Endodermal cell (in vitro differentiated cells): Measurements from ENCODE around the gene KATNA1. TPM values are rescaled to one million over a fixed set of nuclear protein-coding genes. Genes with fewer than 3 reads are reported as not detected.

Experiments
- DNase-seq: peaks from one replicate; pipeline ENCODE4 v3.0.0-alpha.2; 2017
- H3K27ac ChIP-seq: 2 replicates; pipeline ENCODE4 v1.5.1; 2013; ENCODE audit warnings: mild to moderate bottlenecking, low read depth, low read length, moderate library complexity
- H3K27me3 ChIP-seq: 2 replicates; pipeline ENCODE4 v1.6.1; 2013; ENCODE audit warnings: mild to moderate bottlenecking, low read length, moderate library complexity; ENCODE audit not compliant: insufficient read depth, control insufficient read depth, poor library complexity, severe bottlenecking
- H3K36me3 ChIP-seq: 2 replicates; pipeline ENCODE4 v1.7.0; 2013; ENCODE audit warnings: mild to moderate bottlenecking, low read length, moderate library complexity; ENCODE audit not compliant: control insufficient read depth, insufficient read depth
- H3K4me1 ChIP-seq: one replicate; pipeline ENCODE4 v1.7.0; 2013; ENCODE audit warnings: low read length; ENCODE audit not compliant: control insufficient read depth, insufficient read depth
- H3K4me3 ChIP-seq: 2 replicates; pipeline ENCODE4 v1.5.1; 2013; ENCODE audit warnings: mild to moderate bottlenecking, low read length, moderate library complexity
- H3K9ac ChIP-seq: 2 replicates; pipeline ENCODE4 v1.6.1; 2013; ENCODE audit warnings: mild to moderate bottlenecking, low read length, moderate library complexity; ENCODE audit not compliant: poor library complexity, severe bottlenecking; ENCODE audit errors: extremely low read depth
- H3K9me3 ChIP-seq: 2 replicates; pipeline ENCODE4 v1.6.1; 2013; ENCODE audit warnings: mild to moderate bottlenecking, low read length, moderate library complexity; ENCODE audit not compliant: control insufficient read depth
- H3K27ac Mint-ChIP-seq: 2 replicates; pipeline ENCODE4 v1.8.0; 2020; ENCODE audit warnings: mixed read lengths
- H3K27me3 Mint-ChIP-seq: 2 replicates; pipeline ENCODE4 v1.8.0; 2021; ENCODE audit warnings: mild to moderate bottlenecking, mixed read lengths; ENCODE audit not compliant: insufficient read depth
- H3K36me3 Mint-ChIP-seq: 2 replicates; pipeline ENCODE4 v1.8.0; 2020; ENCODE audit warnings: low read depth, mixed read lengths
- H3K4me1 Mint-ChIP-seq: 2 replicates; pipeline ENCODE4 v1.8.0; 2020; ENCODE audit warnings: mixed read lengths
- H3K4me3 Mint-ChIP-seq: 2 replicates; pipeline ENCODE4 v1.8.0; 2020; ENCODE audit warnings: mild to moderate bottlenecking, moderate library complexity, mixed read lengths
- H3K9me3 Mint-ChIP-seq: 2 replicates; pipeline ENCODE4 v1.8.0; 2020; ENCODE audit warnings: mild to moderate bottlenecking, mixed read lengths
- CTCF ChIP-seq: fragments of 200-600 bp; sonication (generic); conservative IDR thresholded peaks from 2 replicates; pipeline ENCODE4 v1.5.0; 2021; ENCODE audit warnings: antibody characterized with exemption, mild to moderate bottlenecking
- WGBS, 2 experiments: methylation state at CpG; one replicate each; pipeline versions ENCODE4 v1.1.5 to v1.1.7; 2013; ENCODE audit warnings: missing lambda C conversion rate in 2 of 2, mixed read lengths in 1 of 2; ENCODE audit not compliant: insufficient coverage in 1 of 2, insufficient read length in 1 of 2; 5-methylcytosine and 5-hydroxymethylcytosine counted together
- total RNA-seq, 2 donors: library from RNA; stranded (reverse); fragmentation: NEBNext Ultra II Directional in 1 of 2; extraction: Animal tissue kit (Norgen Biotek cat#: 25700) in 1 of 2; gene quantifications; 2 replicates in 1 of 2; 3 replicates in 1 of 2; pipeline ENCODE4 v1.2.1, GENCODE V29; 2021

KATNA1 gene
- total RNA-seq, 2 donors from 2014 or later: 17.1 to 28.2 TPM

DNA sequence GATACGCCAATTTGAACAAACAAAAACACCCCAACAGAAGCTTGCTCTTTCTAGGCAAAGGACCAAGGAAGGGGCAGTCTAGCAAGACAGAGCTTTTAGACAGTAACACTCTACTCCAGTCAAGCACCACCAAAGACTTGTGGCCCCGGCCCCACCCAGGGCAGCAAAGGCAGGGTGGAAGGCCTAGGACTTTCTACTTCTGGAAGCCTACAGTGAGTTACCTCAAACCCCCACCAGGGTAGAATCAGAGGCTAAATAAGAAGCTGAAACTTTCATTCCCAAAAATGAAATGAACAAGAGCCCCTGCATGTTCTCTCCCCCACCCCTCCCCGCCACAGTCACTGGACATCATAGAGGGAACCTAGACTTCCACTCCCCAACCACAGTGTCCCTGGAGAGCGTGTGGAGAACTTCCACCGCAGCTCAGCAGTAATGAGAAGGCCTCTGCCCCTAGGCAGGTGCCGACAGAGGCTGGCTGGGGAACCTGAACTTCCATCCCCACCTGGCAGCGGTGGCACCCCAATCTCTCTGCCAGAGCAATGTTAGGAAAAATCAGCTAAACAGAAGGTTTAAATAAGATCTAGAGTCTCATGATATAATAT is 40.0 kb downstream of the KATNA1 start:
- Histone ChIP-seq H3K27ac (no peak overlapping the region), H3K9me3 (peaks cover 5% of the 10 kb centered on the region), H3K36me3 (peaks cover 10% of the 10 kb centered on the region), H3K27me3 (no peaks in the 10 kb centered on the region), H3K4me1 (no peaks in the 10 kb centered on the region), H3K9ac (no peak overlapping the region), H3K4me3 (no peak overlapping the region)
- H3K27ac Mint-ChIP-seq: no peak overlapping the region
- H3K4me1 Mint-ChIP-seq: no peaks in the 10 kb centered on the region
- no peaks in the 10 kb centered on the region for H3K27me3 Mint-ChIP-seq
- peaks cover 32% of the 10 kb centered on the region for H3K36me3 Mint-ChIP-seq
- no peak overlapping the region for H3K4me3 Mint-ChIP-seq
- WGBS, 2 experiments: 93 to 94% methylated on average over 3 to 7 of the region's 7 CpGs
- TF ChIP-seq CTCF: peak; percentile 31
- H3K9me3 Mint-ChIP-seq: peaks cover 3% of the 10 kb centered on the region
- DNase-seq: no peak

DNA sequence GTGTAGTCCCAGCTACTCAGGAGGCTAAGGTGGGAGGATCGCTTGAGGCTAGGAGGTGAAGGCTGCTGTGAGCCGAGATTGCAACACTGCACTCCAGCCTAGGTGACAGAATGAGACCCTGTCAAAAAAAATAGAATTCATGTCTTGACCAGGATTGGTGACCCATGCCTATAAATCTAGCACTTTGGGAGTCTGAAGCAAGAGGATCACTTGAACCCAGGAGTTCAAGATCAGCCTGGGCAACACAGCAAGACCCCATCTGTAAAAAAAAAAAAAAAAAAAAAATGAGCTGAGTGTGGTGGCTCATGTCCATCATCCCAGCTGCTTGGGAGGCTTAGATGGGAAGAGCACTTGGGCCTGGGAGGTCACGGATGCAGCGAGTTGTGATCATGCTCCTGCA is 48.0 kb downstream of the KATNA1 start:
- Mint-ChIP-seq H3K4me3 (no peak overlapping the region), H3K27ac (no peak overlapping the region), H3K27me3 (no peaks in the 10 kb centered on the region), H3K9me3 (no peaks in the 10 kb centered on the region), H3K4me1 (no peaks in the 10 kb centered on the region), H3K36me3 (peaks cover 56% of the 10 kb centered on the region)
- no peak for DNase-seq
- no peak overlapping the region for H3K27ac ChIP-seq
- no peaks in the 10 kb centered on the region for H3K9me3 ChIP-seq
- H3K4me3 ChIP-seq: no peak overlapping the region
- no peak overlapping the region for H3K9ac ChIP-seq
- no peak for TF ChIP-seq CTCF
- WGBS, 2 experiments: 87 to 91% methylated on average over 2 to 4 of the region's 4 CpGs
- no peaks in the 10 kb centered on the region for H3K4me1 ChIP-seq
- H3K36me3 ChIP-seq: peaks cover 71% of the 10 kb centered on the region
- no peaks in the 10 kb centered on the region for H3K27me3 ChIP-seq

DNA sequence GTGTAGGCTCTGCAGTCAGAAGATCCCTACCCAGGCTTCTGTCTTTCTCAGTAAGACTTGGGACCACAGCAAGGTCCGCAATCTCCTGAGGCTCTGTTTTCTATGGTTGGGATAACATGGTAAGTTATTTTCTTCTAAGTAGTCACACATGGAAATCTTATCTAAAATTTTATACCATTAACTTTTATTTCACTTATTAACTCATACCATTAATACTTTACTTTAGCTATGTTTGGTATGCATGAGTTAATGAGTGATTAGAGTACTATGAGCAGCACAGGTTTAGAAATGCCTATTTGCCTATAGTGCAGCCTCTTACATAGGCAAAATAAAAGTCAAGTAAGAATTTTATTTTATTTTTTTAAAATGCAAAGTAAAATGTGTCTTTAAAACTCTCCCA is 55.1 kb downstream of the KATNA1 start:
- no peaks in the 10 kb centered on the region for H3K27me3 Mint-ChIP-seq
- no peak overlapping the region for H3K27ac Mint-ChIP-seq
- H3K4me1 Mint-ChIP-seq: no peaks in the 10 kb centered on the region
- DNase-seq: no peak
- no peaks in the 10 kb centered on the region for H3K27me3 ChIP-seq
- no peak overlapping the region for H3K4me3 Mint-ChIP-seq
- no peak overlapping the region for H3K4me3 ChIP-seq
- WGBS, 2 experiments: no CpG with 5 or more reads among the region's 1 CpG
- no peaks in the 10 kb centered on the region for H3K9me3 ChIP-seq
- no peak overlapping the region for H3K9ac ChIP-seq
- no peaks in the 10 kb centered on the region for H3K9me3 Mint-ChIP-seq
- H3K27ac ChIP-seq: no peak overlapping the region
- peaks cover 61% of the 10 kb centered on the region for H3K36me3 Mint-ChIP-seq
- peaks cover 75% of the 10 kb centered on the region for H3K36me3 ChIP-seq
- TF ChIP-seq CTCF: no peak
- no peaks in the 10 kb centered on the region for H3K4me1 ChIP-seq
